Gastrocnemius medialis (tissue), 4 donors: Measurements from ENCODE around the gene USP37.

ENCODE experiments used
- POLR2A ChIP-seq, 2 donors: fragments of 450-650 bp; IDR thresholded peaks; one replicate each; pipeline ENCODE4 v1.6.1; 2017; ENCODE audit warnings: antibody characterized with exemption in 2 of 2, mild to moderate bottlenecking in 2 of 2, moderate library complexity in 2 of 2
- TF ChIP-seq, protein P1 (sequence below), 5 experiments: fragments of 450-650 bp in 3 of 5; fragments of 200-600 bp in 2 of 5; sonication (generic) in 2 of 5; IDR thresholded peaks in 4 of 5; conservative IDR thresholded peaks in 1 of 5; 1 replicate in 4 of 5; 2 replicates in 1 of 5; pipeline ENCODE4 v1.5.1; 2016 to 2019; ENCODE audit warnings: antibody characterized with exemption in 5 of 5, mild to moderate bottlenecking in 3 of 5, moderate library complexity in 3 of 5

DNA sequence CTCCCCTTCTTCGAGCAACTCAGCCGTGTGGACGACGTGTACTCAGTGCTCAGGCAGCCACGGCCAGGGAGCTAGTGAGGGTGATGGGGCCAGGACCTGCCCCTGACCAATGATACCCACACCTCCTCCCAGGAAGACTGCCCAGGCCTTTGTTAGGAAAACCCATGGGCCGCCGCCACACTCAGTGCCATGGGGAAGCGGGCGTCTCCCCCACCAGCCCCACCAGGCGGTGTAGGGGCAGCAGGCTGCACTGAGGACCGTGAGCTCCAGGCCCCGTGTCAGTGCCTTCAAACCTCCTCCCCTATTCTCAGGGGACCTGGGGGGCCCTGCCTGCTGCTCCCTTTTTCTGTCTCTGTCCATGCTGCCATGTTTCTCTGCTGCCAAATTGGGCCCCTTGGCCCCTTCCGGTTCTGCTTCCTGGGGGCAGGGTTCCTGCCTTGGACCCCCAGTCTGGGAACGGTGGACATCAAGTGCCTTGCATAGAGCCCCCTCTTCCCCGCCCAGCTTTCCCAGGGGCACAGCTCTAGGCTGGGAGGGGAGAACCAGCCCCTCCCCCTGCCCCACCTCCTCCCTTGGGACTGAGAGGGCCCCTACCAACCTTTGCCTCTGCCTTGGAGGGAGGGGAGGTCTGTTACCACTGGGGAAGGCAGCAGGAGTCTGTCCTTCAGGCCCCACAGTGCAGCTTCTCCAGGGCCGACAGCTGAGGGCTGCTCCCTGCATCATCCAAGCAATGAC, 163.6 kb downstream of the USP37 start:
- no peak for TF ChIP-seq POLR2A (IDR thresholded peaks at IDR 0.05)
- TF ChIP-seq, protein P1, sequence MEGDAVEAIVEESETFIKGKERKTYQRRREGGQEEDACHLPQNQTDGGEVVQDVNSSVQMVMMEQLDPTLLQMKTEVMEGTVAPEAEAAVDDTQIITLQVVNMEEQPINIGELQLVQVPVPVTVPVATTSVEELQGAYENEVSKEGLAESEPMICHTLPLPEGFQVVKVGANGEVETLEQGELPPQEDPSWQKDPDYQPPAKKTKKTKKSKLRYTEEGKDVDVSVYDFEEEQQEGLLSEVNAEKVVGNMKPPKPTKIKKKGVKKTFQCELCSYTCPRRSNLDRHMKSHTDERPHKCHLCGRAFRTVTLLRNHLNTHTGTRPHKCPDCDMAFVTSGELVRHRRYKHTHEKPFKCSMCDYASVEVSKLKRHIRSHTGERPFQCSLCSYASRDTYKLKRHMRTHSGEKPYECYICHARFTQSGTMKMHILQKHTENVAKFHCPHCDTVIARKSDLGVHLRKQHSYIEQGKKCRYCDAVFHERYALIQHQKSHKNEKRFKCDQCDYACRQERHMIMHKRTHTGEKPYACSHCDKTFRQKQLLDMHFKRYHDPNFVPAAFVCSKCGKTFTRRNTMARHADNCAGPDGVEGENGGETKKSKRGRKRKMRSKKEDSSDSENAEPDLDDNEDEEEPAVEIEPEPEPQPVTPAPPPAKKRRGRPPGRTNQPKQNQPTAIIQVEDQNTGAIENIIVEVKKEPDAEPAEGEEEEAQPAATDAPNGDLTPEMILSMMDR (IDR thresholded peaks at IDR 0.05 in 4 of 5, conservative IDR thresholded peaks at IDR 0.05 in 1 of 5), result no peak
